GM12878 (cell line): ENCODE measurements around the gene RPSA. TPM values are rescaled to one million over a fixed set of nuclear protein-coding genes. Genes with fewer than 3 reads are reported as not detected.

Source experiments
- ATAC-seq: fragments of 200-7000 bp; cut with Tn5 transposase; 3 replicates; pipeline ENCODE4 v1.9.1; 2020; ENCODE audit warnings: mild to moderate bottlenecking, moderate library complexity
- BruUV-seq: library from RNA; stranded (reverse); fragments of 400-500 nt; replicated peaks from 2 replicates; lab custom pipeline; 2021; lab: Mats Ljungman, UMichigan
- CTCF ChIA-PET: fragments of 300-600 bp; sonication (Branson Sonifier 250); formaldehyde crosslinking; extraction: SDS; loops from one replicate; lab custom pipeline; 2021; ENCODE audit warnings: inconsistent platforms; lab: Yijun Ruan, JAX
- POLR2A ChIA-PET: fragments of 350-600 bp; formaldehyde crosslinking; extraction: SDS; loops from one replicate; lab custom pipeline; 2021; ENCODE audit warnings: inconsistent platforms; lab: Charles Lee
- RAD21 ChIA-PET: fragments of 300-600 bp; sonication (Branson Sonifier 250); formaldehyde crosslinking; loops from one replicate; lab custom pipeline; 2023; ENCODE audit warnings: antibody characterized with exemption; ENCODE audit not compliant: unreplicated experiment; lab: Charles Lee
- SMC1A ChIA-PET: fragments of 300-600 bp; sonication (Branson Sonifier 250); formaldehyde crosslinking; loops from one replicate; lab custom pipeline; 2023; ENCODE audit not compliant: unreplicated experiment, uncharacterized antibody; lab: Charles Lee
- DNase-seq: peaks from one replicate; pipeline ENCODE4 v3.0.0-alpha.2; 2011; ENCODE audit warnings: low read depth, low spot score
- FAIRE-seq: peaks from 3 replicates; lab custom pipeline; 2011; peaks lifted over from hg19 to GRCh38; lab: Jason Lieb, UNC
- H2AFZ ChIP-seq: 2 replicates; pipeline ENCODE4 v1.6.0; 2011; ENCODE audit warnings: low read depth, low read length, control low read depth; ENCODE audit not compliant: control insufficient read depth
- H3K27ac ChIP-seq: 2 replicates; pipeline ENCODE4 v1.5.1; 2011; ENCODE audit warnings: control low read depth; ENCODE audit not compliant: control insufficient read depth, insufficient read depth
- H3K27me3 ChIP-seq, 2 experiments: replicated peaks in 1 of 2; 2 replicates each; pipeline versions ENCODE4 v1.6.0 to v1.6.1; 2011; ENCODE audit warnings: low read length in 1 of 2; ENCODE audit not compliant: control insufficient read depth in 2 of 2, insufficient read depth in 2 of 2
- H3K36me3 ChIP-seq, 2 experiments: 2 replicates each; pipeline ENCODE4 v1.5.1; 2011; ENCODE audit warnings: low read length in 1 of 2; ENCODE audit not compliant: control insufficient read depth in 2 of 2, insufficient read depth in 2 of 2
- H3K4me1 ChIP-seq: 2 replicates; pipeline ENCODE4 v1.6.1; 2011; ENCODE audit warnings: mild to moderate bottlenecking, low read length, moderate library complexity, mixed read lengths; ENCODE audit not compliant: control insufficient read depth, insufficient read depth
- H3K4me2 ChIP-seq: 2 replicates; pipeline ENCODE4 v1.6.0; 2011; ENCODE audit warnings: control low read depth; ENCODE audit not compliant: control insufficient read depth, insufficient read depth
- H3K4me3 ChIP-seq: fragments of 200-600 bp; sonication (generic); 2 replicates; pipeline ENCODE4 v1.5.1; 2016
- H3K79me2 ChIP-seq: 2 replicates; pipeline ENCODE4 v1.6.0; 2011; ENCODE audit warnings: low read length; ENCODE audit not compliant: control insufficient read depth, insufficient read depth
- H3K9ac ChIP-seq: 2 replicates; pipeline ENCODE4 v1.8.0; 2011; ENCODE audit warnings: low read length, control low read depth, mixed read lengths; ENCODE audit not compliant: control insufficient read depth, insufficient read depth
- H3K9me3 ChIP-seq: replicated peaks from 3 replicates; pipeline ENCODE4 v1.5.1; 2011; ENCODE audit warnings: mild to moderate bottlenecking, low read length; ENCODE audit not compliant: control insufficient read depth, insufficient read depth
- H4K20me1 ChIP-seq: 2 replicates; pipeline ENCODE4 v1.6.0; 2011; ENCODE audit not compliant: control insufficient read depth, insufficient read depth
- CBX5 ChIP-seq: sonication (generic); IDR thresholded peaks from 2 replicates; pipeline ENCODE4 v1.6.1; 2016; ENCODE audit warnings: low read depth, moderate library complexity, mild to moderate bottlenecking, inconsistent platforms
- HDAC6 ChIP-seq: fragments of 200-600 bp; sonication (generic); IDR thresholded peaks from one replicate; pipeline ENCODE4 v1.8.0; 2017; ENCODE audit warnings: antibody characterized with exemption; ENCODE audit not compliant: unreplicated experiment
- IKZF1 ChIP-seq: fragments of 450-650 bp; conservative IDR thresholded peaks from 2 replicates; pipeline ENCODE4 v1.6.1; 2017; ENCODE audit warnings: antibody characterized with exemption, mild to moderate bottlenecking
- JUND ChIP-seq: IDR thresholded peaks from 2 replicates; pipeline ENCODE4 v1.6.1; 2012; ENCODE audit warnings: low read depth, mild to moderate bottlenecking, low read length, improper control_type of control experiment, moderate library complexity
- NBN ChIP-seq: fragments of 450-650 bp; IDR thresholded peaks from 2 replicates; pipeline ENCODE4 v1.6.1; 2016
- NR2C1 ChIP-seq: fragments of 450-650 bp; IDR thresholded peaks from 2 replicates; pipeline ENCODE4 v1.6.1; 2017; ENCODE audit warnings: antibody characterized with exemption, mild to moderate bottlenecking, moderate library complexity
- SRF ChIP-seq, 2 experiments: IDR thresholded peaks; 2 replicates each; pipeline ENCODE4 v1.6.1; 2011; ENCODE audit warnings: low read depth in 2 of 2, low read length in 2 of 2, mild to moderate bottlenecking in 1 of 2, moderate library complexity in 1 of 2
- ZNF207 ChIP-seq: fragments of 450-650 bp; IDR thresholded peaks from 2 replicates; pipeline ENCODE4 v1.6.1; 2014; ENCODE audit warnings: antibody characterized with exemption, mild to moderate bottlenecking, borderline replicate concordance
- ZNF217 ChIP-seq: fragments of 450-650 bp; IDR thresholded peaks from 2 replicates; pipeline ENCODE4 v1.6.1; 2017; ENCODE audit warnings: antibody characterized with exemption, mild to moderate bottlenecking
- WGBS: methylation state at CpG from one replicate; pipeline ENCODE4 v1.1.6; 2016; ENCODE audit warnings: low lambda C conversion rate; ENCODE audit not compliant: insufficient replicate concordance, insufficient coverage; ENCODE audit errors: missing lambda C conversion rate; 5-methylcytosine and 5-hydroxymethylcytosine counted together
- in situ Hi-C: fragments of 300-500 bp; cut with MboI; formaldehyde crosslinking; loops from 9 replicates; pipeline ENCODE4 v1.14.3; 2018; ENCODE audit warnings: mixed read lengths
- intact Hi-C: fragments of 100-400 bp; cut with micrococcal nuclease; formaldehyde crosslinking; loops from one replicate; pipeline ENCODE4 v1.14.2; 2022; ENCODE audit not compliant: unreplicated experiment
- polyA plus RNA-seq, 11 experiments: library from polyadenylated mRNA; depleted of rRNA in 4 of 11; unstranded in 6 of 11; stranded (reverse) in 5 of 11; fragments of >200 nt; fragmentation: Nextera tagmentation in 4 of 11; fragmentation: Illumina TruSeq in 1 of 11; extraction: Ambion mirVana in 4 of 11; extraction: Trizol in 1 of 11; gene quantifications; 1 replicate in 1 of 11; 2 replicates in 10 of 11; pipeline versions ENCODE4 v1.2.1 to v1.2.3, GENCODE V29; 2011 to 2016; ENCODE audit warnings: inconsistent platforms in 2 of 11, missing spikeins in 2 of 11, low read depth in 1 of 11
- total RNA-seq, 4 experiments: library from RNA; depleted of rRNA in 3 of 4; stranded (reverse); fragments of >200 nt in 3 of 4; fragmentation: Illumina TruSeq in 1 of 4; extraction: Trizol in 1 of 4; gene quantifications; 2 replicates each; pipeline versions ENCODE4 v1.2.1 to v1.2.3, GENCODE V29; 2013 to 2021
- TF ChIP-seq, protein P1 (sequence below): fragments of 450-650 bp; IDR thresholded peaks from 2 replicates; pipeline ENCODE4 v1.6.1; 2017; ENCODE audit warnings: mild to moderate bottlenecking, moderate library complexity
- TF ChIP-seq, protein P2 (sequence below): IDR thresholded peaks from 2 replicates; pipeline ENCODE4 v1.6.1; 2012; ENCODE audit warnings: low read depth, low read length, improper control_type of control experiment

RPSA gene
- total and polyA plus RNA-seq, 10 of the 15 experiments (the other 5 are each of a cell fraction or from before 2014, with no cell fraction given), result 1,012 to 5,036 (median 3,460) TPM

DNA sequence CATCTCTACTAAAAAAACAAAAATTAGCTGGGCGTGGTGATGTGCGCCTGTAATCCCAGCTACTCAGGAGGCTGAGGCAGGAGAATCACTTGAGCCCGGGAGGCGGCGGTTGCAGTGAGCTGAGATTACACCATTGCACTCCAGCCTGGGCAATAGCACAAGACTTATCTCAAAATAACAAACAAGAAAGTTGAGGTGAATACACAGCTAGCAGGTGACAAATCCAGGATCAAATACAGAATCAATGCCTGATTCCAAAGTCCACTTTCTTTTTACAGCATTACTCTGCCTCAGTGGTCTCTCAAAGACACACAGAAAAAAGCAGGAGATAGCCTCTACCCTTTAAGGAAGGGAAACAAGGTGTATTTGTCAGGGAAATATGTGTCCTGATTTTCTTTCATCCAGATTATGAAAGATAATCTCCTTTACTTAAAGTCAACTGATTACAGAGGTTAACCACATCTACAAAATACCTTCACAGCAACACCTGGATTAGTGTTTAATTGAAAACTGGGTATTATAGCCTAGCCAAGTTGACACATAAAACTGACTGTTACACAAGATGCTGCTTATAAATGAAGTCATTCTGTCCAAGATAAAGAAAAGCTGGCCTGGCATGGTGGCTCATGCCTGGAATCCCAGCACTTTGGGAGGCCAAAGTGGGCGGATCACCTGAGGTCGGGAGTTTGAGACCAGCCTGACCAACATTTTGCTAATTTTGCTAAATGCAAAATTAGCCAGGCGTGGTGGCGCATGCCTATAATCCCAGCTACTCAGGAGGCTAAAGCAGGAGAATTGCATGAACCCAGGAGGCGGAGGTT lies 27.4 kb upstream of the RPSA start (continued):
- TF ChIP-seq, protein P1, sequence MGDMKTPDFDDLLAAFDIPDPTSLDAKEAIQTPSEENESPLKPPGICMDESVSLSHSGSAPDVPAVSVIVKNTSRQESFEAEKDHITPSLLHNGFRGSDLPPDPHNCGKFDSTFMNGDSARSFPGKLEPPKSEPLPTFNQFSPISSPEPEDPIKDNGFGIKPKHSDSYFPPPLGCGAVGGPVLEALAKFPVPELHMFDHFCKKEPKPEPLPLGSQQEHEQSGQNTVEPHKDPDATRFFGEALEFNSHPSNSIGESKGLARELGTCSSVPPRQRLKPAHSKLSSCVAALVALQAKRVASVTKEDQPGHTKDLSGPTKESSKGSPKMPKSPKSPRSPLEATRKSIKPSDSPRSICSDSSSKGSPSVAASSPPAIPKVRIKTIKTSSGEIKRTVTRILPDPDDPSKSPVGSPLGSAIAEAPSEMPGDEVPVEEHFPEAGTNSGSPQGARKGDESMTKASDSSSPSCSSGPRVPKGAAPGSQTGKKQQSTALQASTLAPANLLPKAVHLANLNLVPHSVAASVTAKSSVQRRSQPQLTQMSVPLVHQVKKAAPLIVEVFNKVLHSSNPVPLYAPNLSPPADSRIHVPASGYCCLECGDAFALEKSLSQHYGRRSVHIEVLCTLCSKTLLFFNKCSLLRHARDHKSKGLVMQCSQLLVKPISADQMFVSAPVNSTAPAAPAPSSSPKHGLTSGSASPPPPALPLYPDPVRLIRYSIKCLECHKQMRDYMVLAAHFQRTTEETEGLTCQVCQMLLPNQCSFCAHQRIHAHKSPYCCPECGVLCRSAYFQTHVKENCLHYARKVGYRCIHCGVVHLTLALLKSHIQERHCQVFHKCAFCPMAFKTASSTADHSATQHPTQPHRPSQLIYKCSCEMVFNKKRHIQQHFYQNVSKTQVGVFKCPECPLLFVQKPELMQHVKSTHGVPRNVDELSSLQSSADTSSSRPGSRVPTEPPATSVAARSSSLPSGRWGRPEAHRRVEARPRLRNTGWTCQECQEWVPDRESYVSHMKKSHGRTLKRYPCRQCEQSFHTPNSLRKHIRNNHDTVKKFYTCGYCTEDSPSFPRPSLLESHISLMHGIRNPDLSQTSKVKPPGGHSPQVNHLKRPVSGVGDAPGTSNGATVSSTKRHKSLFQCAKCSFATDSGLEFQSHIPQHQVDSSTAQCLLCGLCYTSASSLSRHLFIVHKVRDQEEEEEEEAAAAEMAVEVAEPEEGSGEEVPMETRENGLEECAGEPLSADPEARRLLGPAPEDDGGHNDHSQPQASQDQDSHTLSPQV, result no peak
- no peak for TF ChIP-seq HDAC6

DNA sequence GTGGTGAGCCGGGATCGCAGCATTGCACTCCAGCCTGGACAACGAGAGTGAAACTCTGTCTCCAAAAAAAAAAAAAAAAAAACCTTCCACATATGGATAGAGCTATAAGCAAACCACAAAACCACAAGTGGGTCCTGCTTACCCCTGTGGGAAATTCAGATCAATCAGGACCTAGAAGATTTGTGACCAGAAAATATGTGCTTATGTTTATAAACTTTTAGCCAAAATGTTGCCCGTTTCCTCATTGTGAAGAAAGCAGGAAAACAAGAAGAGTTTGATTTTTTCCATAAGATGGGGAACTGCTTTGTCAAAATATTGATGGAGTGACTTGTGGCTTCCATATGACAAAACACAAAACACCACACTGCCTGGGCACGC lies 26.8 kb upstream of the RPSA start:
- SMC1A ChIA-PET, result interaction anchor here (0.8 to 7.4 kb wide), 3 partner anchors 48 to 189 kb away, joined by 3 to 234 read pairs (median 4); no protein-coding TSS in a partner anchor
- H3K9ac ChIP-seq, result no peak overlapping the region
- BruUV-seq, result no TSS peak
- POLR2A ChIA-PET, result interaction anchor here (0.7 kb wide), 1 partner anchor 8 kb away, joined by 3 read pairs; no protein-coding TSS in a partner anchor
- H3K27ac ChIP-seq, result no peak overlapping the region
- 94% methylated on average over 5 of the region's 5 CpGs for WGBS
- no peak for FAIRE-seq
- H3K36me3 ChIP-seq, result no peaks in the 10 kb centered on the region
- no peak for ATAC-seq
- no peaks in the 10 kb centered on the region for H3K27me3 ChIP-seq
- no peak for DNase-seq
- no peaks in the 10 kb centered on the region for H4K20me1 ChIP-seq
- H3K79me2 ChIP-seq, result peaks cover 16% of the 10 kb centered on the region
- intact Hi-C loops, result loop anchor here (2.0 to 5.0 kb wide), 3 partner anchors 51 to 279 kb away; partner anchors contain the start of gene CCR8
- RAD21 ChIA-PET, result interaction anchor here (0.7 to 9.6 kb wide), 2 partner anchors 9 to 88 kb away, joined by 3 to 232 read pairs; no protein-coding TSS in a partner anchor
- in situ Hi-C loops, result loop anchor here (5.0 kb wide), 2 partner anchors 82 to 192 kb away; no protein-coding TSS in a partner anchor
- no peak overlapping the region for H3K4me2 ChIP-seq
- no peak for TF ChIP-seq NR2C1
- no peak for TF ChIP-seq NBN
- no peak for TF ChIP-seq JUND
- TF ChIP-seq IKZF1, result no peak
- no peak for TF ChIP-seq ZNF207
- TF ChIP-seq, protein P2, sequence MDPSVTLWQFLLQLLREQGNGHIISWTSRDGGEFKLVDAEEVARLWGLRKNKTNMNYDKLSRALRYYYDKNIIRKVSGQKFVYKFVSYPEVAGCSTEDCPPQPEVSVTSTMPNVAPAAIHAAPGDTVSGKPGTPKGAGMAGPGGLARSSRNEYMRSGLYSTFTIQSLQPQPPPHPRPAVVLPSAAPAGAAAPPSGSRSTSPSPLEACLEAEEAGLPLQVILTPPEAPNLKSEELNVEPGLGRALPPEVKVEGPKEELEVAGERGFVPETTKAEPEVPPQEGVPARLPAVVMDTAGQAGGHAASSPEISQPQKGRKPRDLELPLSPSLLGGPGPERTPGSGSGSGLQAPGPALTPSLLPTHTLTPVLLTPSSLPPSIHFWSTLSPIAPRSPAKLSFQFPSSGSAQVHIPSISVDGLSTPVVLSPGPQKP, result no peak
- TF ChIP-seq ZNF217, result no peak
- no peak for TF ChIP-seq SRF (IDR thresholded peaks at IDR 0.05; ENCODE audit: low read depth in 2 of 2, low read length in 2 of 2)
- no peak for TF ChIP-seq CBX5
- H3K4me1 ChIP-seq, result peaks cover 14% of the 10 kb centered on the region
- CTCF ChIA-PET, result interaction anchor here (2.4 to 7.2 kb wide), 3 partner anchors 33 to 189 kb away, joined by 27 to 323 read pairs (median 55); partner anchors contain the start of gene XIRP1
- H2AFZ ChIP-seq, result no peak overlapping the region
- no peak overlapping the region for H3K4me3 ChIP-seq
- no peaks in the 10 kb centered on the region for H3K9me3 ChIP-seq
